ENCODE measurements around the gene EVL.

The EVL gene

GRCh38 chr14:100122481-100123223, 57.4 kb downstream of the EVL start:
- TF ChIP-seq CTCF (IDR thresholded peaks at IDR 0.05) = no peak
- peaks cover 4 to 40% (median 21%) of the 10 kb centered on the region in 3 donors for H3K36me3 ChIP-seq
- intact Hi-C loops (cut with DNase I; ENCODE audit: low total_unique reads) = no loop called here
- no peaks in the 10 kb centered on the region for H3K27me3 ChIP-seq
- no peak for DNase-seq
- H3K4me1 ChIP-seq = no peaks in the 10 kb centered on the region
- no peak overlapping the region for H3K4me3 ChIP-seq
- no peaks in the 10 kb centered on the region for H3K9me3 ChIP-seq
- no peak overlapping the region for H3K27ac ChIP-seq

GRCh38 chr14:100123618-100124017, 58.4 kb downstream of the EVL start:
- no peak overlapping the region for H3K4me3 ChIP-seq
- no peaks in the 10 kb centered on the region for H3K9me3 ChIP-seq
- peaks cover 4 to 40% (median 21%) of the 10 kb centered on the region in 3 donors for H3K36me3 ChIP-seq
- no peaks in the 10 kb centered on the region for H3K27me3 ChIP-seq
- H3K27ac ChIP-seq = no peak overlapping the region
- H3K4me1 ChIP-seq = no peaks in the 10 kb centered on the region
- no peak for TF ChIP-seq CTCF (IDR thresholded peaks at IDR 0.05)
- intact Hi-C loops (cut with DNase I; ENCODE audit: low total_unique reads) = no loop called here
- no peak for DNase-seq

GRCh38 chr14:100124551-100125088, 59.4 kb downstream of the EVL start:
- no peak for TF ChIP-seq CTCF (IDR thresholded peaks at IDR 0.05)
- Histone ChIP-seq H3K27ac (no peak overlapping the region), H3K4me1 (no peaks in the 10 kb centered on the region), H3K27me3 (no peaks in the 10 kb centered on the region), H3K4me3 (no peak overlapping the region), H3K9me3 (no peaks in the 10 kb centered on the region), H3K36me3 (peaks cover 4 to 40% (median 21%) of the 10 kb centered on the region in 3 donors)
- intact Hi-C loops (cut with DNase I; ENCODE audit: low total_unique reads) = no loop called here
- DNase-seq = no peak

- H3K27me3 ChIP-seq = no peaks in the 10 kb centered on the region
- no peaks in the 10 kb centered on the region for H3K9me3 ChIP-seq
- H3K27ac ChIP-seq = no peak overlapping the region
- no peak overlapping the region for H3K4me3 ChIP-seq
- TF ChIP-seq CTCF (IDR thresholded peaks at IDR 0.05) = no peak
- intact Hi-C loops (cut with DNase I; ENCODE audit: low total_unique reads) = no loop called here
- H3K4me1 ChIP-seq = peaks cover 0 to 7% (median 0%) of the 10 kb centered on the region in 4 donors
- no peak for DNase-seq
- peaks cover 8 to 53% (median 21%) of the 10 kb centered on the region in 3 donors for H3K36me3 ChIP-seq
These were observed 61.2 kb downstream of the EVL start for GRCh38 chr14:100126401-100126800.

- H3K36me3 ChIP-seq = peaks cover 8 to 60% (median 30%) of the 10 kb centered on the region in 3 donors
- no peaks in the 10 kb centered on the region for H3K9me3 ChIP-seq
- no peak for TF ChIP-seq CTCF (IDR thresholded peaks at IDR 0.05)
- no peak for DNase-seq
- H3K27ac ChIP-seq = no peak overlapping the region
- H3K27me3 ChIP-seq = no peaks in the 10 kb centered on the region
- intact Hi-C loops (cut with DNase I; ENCODE audit: low total_unique reads) = no loop called here
- H3K4me1 ChIP-seq = peaks cover 0 to 7% (median 0%) of the 10 kb centered on the region in 4 donors
- no peak overlapping the region for H3K4me3 ChIP-seq
These were observed 62.7 kb downstream of the EVL start for GRCh38 chr14:100127853-100128455.

Data from tibial artery (tissue), 4 donors.